Measurements from ENCODE around the gene SUFU.

Gene SUFU

DNA sequence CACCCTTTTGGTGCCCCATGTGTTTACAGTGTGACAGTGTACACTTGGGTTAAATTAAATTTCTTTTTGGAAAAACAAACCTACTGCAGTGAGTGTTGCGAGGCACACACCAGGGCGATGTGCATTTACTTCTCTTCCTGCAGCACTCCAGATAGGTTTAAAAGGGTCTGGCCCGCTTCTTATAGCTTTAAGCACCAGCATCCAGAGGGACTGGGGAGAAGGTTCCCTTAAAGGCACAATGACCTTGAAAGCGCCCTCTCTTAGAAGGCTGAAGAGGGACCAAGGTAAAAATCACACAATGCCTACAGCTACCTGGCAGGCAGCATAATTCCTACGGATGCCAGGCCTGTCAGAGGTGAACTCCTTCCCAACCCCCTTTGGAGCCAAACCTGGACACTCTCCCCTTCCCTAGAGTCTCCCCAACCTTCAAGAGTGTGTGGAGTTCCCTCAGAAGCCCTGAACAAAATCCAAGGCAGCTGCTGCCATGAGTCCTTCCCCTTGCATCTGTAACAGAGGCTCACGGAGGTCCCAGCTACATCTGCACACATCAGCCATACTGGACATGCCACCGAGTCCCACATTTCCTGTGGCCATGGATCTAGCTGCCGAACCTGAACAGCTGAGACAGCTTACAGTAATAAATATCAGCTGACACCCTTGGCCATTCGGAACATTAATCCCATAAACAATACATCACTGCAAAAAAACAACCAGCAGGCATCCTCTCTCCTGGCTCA, 173.7 kb downstream of the SUFU start:
- no peak for TF ChIP-seq YY1 (IDR thresholded peaks at IDR 0.05; ENCODE audit: insufficient read depth, insufficient read length)
- no peak for TF ChIP-seq SUZ12 (IDR thresholded peaks at IDR 0.05; ENCODE audit: extremely low read depth, insufficient read depth, insufficient read length)
- no peak for TF ChIP-seq ZNF274 (IDR thresholded peaks at IDR 0.05; ENCODE audit: low read depth, low read length)
- H3K36me3 ChIP-seq (ENCODE audit: insufficient read depth, insufficient read length, low read length), result peaks cover 12% of the 10 kb centered on the region
- no peaks in the 10 kb centered on the region for H3K9me3 ChIP-seq (ENCODE audit: insufficient read depth, low read length)
- H3K4me3 ChIP-seq (ENCODE audit: insufficient read length, low read depth), result no peak overlapping the region
- no peak for DNase-seq (ENCODE audit: low read depth, low spot score)
- H3K27me3 ChIP-seq (ENCODE audit: insufficient read depth, insufficient read length), result no peaks in the 10 kb centered on the region
- no peak overlapping the region for H3K9ac ChIP-seq (ENCODE audit: insufficient read length, low read depth)
- peaks cover 29% of the 10 kb centered on the region for H3K4me1 ChIP-seq (ENCODE audit: insufficient read depth, insufficient read length)

DNA sequence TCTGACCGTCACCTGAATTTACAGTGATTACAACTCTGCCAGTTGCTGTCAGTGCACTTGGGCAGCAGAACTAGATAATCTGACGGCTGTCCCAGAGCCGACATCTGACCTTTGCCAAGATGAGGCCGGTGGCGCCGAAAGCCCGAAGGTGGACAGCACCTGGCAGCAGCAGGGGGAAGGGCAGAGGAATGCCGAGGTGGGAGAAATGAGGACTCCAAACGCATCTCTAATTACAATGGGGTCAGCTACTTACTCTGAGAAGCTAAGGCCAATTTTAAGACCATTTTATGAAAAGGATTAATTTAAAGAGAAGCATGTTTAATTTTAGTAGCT, 174.3 kb downstream of the SUFU start:
- Histone ChIP-seq H3K4me1 (ENCODE audit: insufficient read depth, insufficient read length) (peaks cover 29% of the 10 kb centered on the region), H3K4me3 (ENCODE audit: insufficient read length, low read depth) (no peak overlapping the region), H3K9me3 (ENCODE audit: insufficient read depth, low read length) (no peaks in the 10 kb centered on the region), H3K9ac (ENCODE audit: insufficient read length, low read depth) (no peak overlapping the region), H3K27me3 (ENCODE audit: insufficient read depth, insufficient read length) (no peaks in the 10 kb centered on the region), H3K36me3 (ENCODE audit: insufficient read depth, insufficient read length, low read length) (peaks cover 12% of the 10 kb centered on the region)
- no peak for DNase-seq (ENCODE audit: low read depth, low spot score)
- TF ChIP-seq ZNF274 (IDR thresholded peaks at IDR 0.05; ENCODE audit: low read depth, low read length) (no peak), SUZ12 (IDR thresholded peaks at IDR 0.05; ENCODE audit: extremely low read depth, insufficient read depth, insufficient read length) (no peak), YY1 (IDR thresholded peaks at IDR 0.05; ENCODE audit: insufficient read depth, insufficient read length) (no peak)

DNA sequence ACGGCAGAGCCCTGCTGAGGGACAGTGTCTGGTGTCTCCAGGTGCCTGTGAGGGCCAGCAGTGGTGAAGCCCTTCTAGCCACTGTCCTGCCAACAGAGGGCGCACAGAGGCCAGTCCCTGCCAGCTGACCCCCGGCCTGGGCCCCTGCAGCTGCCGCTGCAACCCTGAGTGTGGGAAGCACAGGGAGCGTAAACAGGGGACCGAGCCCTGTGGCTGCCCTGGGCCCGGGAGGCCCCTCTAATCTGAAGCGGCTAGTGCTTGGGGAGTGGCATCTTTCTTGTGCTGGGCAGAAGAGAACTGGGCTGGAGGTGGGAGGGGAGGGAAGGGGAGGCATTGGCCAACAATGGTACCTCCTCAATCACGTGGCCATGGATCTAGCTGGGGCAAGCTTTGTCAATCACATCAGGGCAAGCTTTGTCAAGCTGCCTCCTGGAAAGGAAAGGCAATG, 175.1 kb downstream of the SUFU start:
- DNase-seq (ENCODE audit: low read depth, low spot score), result peak; percentile 50
- H3K4me1 ChIP-seq (ENCODE audit: insufficient read depth, insufficient read length), result peaks cover 28% of the 10 kb centered on the region
- no peaks in the 10 kb centered on the region for H3K9me3 ChIP-seq (ENCODE audit: insufficient read depth, low read length)
- no peaks in the 10 kb centered on the region for H3K27me3 ChIP-seq (ENCODE audit: insufficient read depth, insufficient read length)
- H3K4me3 ChIP-seq (ENCODE audit: insufficient read length, low read depth), result no peak overlapping the region
- TF ChIP-seq YY1 (IDR thresholded peaks at IDR 0.05; ENCODE audit: insufficient read depth, insufficient read length) (no peak), SUZ12 (IDR thresholded peaks at IDR 0.05; ENCODE audit: extremely low read depth, insufficient read depth, insufficient read length) (no peak), ZNF274 (IDR thresholded peaks at IDR 0.05; ENCODE audit: low read depth, low read length) (no peak)
- H3K36me3 ChIP-seq (ENCODE audit: insufficient read depth, insufficient read length, low read length), result peaks cover 12% of the 10 kb centered on the region
- H3K9ac ChIP-seq (ENCODE audit: insufficient read length, low read depth), result peak overlapping the region; percentile 10

DNA sequence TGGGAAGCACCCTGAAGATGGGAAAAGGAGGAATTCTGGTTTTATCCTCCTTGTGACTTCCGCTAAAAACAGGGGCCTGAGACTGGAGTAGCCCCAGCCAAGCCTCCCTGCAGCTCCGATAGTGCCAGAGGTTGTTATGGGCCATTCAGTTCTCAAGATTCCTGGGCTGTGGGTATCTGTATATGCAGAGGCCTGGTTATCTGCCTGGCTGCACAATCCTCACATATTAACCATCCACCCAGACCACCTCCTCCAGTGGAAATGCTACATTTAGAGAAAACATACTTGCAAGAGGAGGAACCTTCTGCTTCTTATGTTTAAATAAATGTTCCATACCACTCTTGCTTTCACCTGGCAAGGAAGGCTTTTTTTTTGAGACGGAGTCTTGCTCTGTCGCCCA, 175.8 kb downstream of the SUFU start:
- Histone ChIP-seq H3K9ac (ENCODE audit: insufficient read length, low read depth) (peak overlapping the region; percentile 17), H3K27me3 (ENCODE audit: insufficient read depth, insufficient read length) (no peaks in the 10 kb centered on the region), H3K9me3 (ENCODE audit: insufficient read depth, low read length) (no peaks in the 10 kb centered on the region), H3K36me3 (ENCODE audit: insufficient read depth, insufficient read length, low read length) (peaks cover 12% of the 10 kb centered on the region), H3K4me1 (ENCODE audit: insufficient read depth, insufficient read length) (peaks cover 23% of the 10 kb centered on the region), H3K4me3 (ENCODE audit: insufficient read length, low read depth) (no peak overlapping the region)
- DNase-seq (ENCODE audit: low read depth, low spot score), result no peak
- TF ChIP-seq YY1 (IDR thresholded peaks at IDR 0.05; ENCODE audit: insufficient read depth, insufficient read length) (no peak), SUZ12 (IDR thresholded peaks at IDR 0.05; ENCODE audit: extremely low read depth, insufficient read depth, insufficient read length) (no peak), ZNF274 (IDR thresholded peaks at IDR 0.05; ENCODE audit: low read depth, low read length) (no peak)

DNA sequence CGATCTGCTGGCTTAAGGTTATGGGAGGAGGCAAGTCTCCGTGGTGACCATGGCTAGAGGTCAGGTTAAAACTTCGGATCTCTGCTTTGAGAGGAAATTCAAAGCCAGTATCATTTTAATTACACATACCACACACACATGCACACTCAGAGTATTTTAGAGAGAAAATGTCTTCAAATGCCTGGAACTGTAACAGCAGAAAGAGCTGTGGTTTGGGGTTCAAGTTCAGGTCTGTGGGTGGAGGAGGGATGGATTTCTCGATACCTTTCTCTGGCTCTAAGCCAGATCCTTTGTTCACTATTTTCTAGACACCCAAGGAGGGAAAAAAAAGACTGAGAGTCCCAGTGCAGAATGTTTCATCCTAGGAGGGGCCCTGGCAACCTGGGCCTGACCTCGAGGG, 177.9 kb downstream of the SUFU start:
- H3K27me3 ChIP-seq (ENCODE audit: insufficient read depth, insufficient read length), result no peaks in the 10 kb centered on the region
- H3K9ac ChIP-seq (ENCODE audit: insufficient read length, low read depth), result no peak overlapping the region
- H3K4me3 ChIP-seq (ENCODE audit: insufficient read length, low read depth), result no peak overlapping the region
- no peak for TF ChIP-seq YY1 (IDR thresholded peaks at IDR 0.05; ENCODE audit: insufficient read depth, insufficient read length)
- TF ChIP-seq SUZ12 (IDR thresholded peaks at IDR 0.05; ENCODE audit: extremely low read depth, insufficient read depth, insufficient read length), result no peak
- no peaks in the 10 kb centered on the region for H3K9me3 ChIP-seq (ENCODE audit: insufficient read depth, low read length)
- H3K4me1 ChIP-seq (ENCODE audit: insufficient read depth, insufficient read length), result peaks cover 16% of the 10 kb centered on the region
- peaks cover 20% of the 10 kb centered on the region for H3K36me3 ChIP-seq (ENCODE audit: insufficient read depth, insufficient read length, low read length)
- no peak for DNase-seq (ENCODE audit: low read depth, low spot score)

DNA sequence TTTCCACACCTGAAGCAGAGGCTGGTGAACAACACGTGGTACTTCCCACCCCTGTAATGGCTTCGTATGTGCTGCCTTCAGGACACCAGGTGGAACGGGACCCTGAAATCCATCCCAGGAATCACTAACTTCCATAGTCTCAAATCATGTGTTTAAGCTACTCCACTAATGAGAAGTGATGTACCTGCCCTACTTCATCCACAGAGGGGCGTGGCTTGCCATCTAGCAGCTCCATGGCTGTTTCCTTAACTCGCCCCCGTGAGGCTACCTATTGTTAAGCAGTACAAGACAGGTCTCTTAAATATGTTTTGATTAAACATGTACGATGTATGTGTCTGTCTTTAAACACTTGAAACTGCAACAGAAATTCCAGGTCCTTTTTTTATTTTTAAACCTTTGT, 178.6 kb downstream of the SUFU start:
- TF ChIP-seq SUZ12 (IDR thresholded peaks at IDR 0.05; ENCODE audit: extremely low read depth, insufficient read depth, insufficient read length) (no peak), YY1 (IDR thresholded peaks at IDR 0.05; ENCODE audit: insufficient read depth, insufficient read length) (no peak), ZNF274 (IDR thresholded peaks at IDR 0.05; ENCODE audit: low read depth, low read length) (no peak)
- peaks cover 13% of the 10 kb centered on the region for H3K4me1 ChIP-seq (ENCODE audit: insufficient read depth, insufficient read length)

DNA sequence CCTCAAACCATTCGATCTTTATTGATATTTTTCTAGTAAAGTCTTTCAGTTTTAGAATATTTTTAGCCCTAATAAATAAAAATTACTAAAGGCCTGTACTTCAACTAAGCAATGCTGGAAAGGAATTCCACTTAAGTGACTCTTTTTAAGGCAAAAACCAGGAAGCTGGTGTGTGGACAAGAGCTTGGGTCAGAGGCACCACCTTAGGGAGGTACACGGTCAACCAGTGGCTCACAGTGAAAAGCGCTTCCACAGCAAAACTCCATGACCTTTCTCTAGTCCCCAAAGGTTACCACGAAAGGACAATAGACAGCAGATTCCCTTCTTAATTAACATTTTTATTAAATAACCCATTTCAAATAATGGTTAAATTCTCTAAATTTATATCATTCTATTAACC, 179.2 kb downstream of the SUFU start:
- H3K27me3 ChIP-seq (ENCODE audit: insufficient read depth, insufficient read length), result no peaks in the 10 kb centered on the region
- peaks cover 22% of the 10 kb centered on the region for H3K36me3 ChIP-seq (ENCODE audit: insufficient read depth, insufficient read length, low read length)
- TF ChIP-seq YY1 (IDR thresholded peaks at IDR 0.05; ENCODE audit: insufficient read depth, insufficient read length) (no peak), SUZ12 (IDR thresholded peaks at IDR 0.05; ENCODE audit: extremely low read depth, insufficient read depth, insufficient read length) (no peak), ZNF274 (IDR thresholded peaks at IDR 0.05; ENCODE audit: low read depth, low read length) (no peak)
- H3K4me3 ChIP-seq (ENCODE audit: insufficient read length, low read depth), result no peak overlapping the region
- no peak for DNase-seq (ENCODE audit: low read depth, low spot score)
- H3K4me1 ChIP-seq (ENCODE audit: insufficient read depth, insufficient read length), result peaks cover 10% of the 10 kb centered on the region
- no peak overlapping the region for H3K9ac ChIP-seq (ENCODE audit: insufficient read length, low read depth)
- no peaks in the 10 kb centered on the region for H3K9me3 ChIP-seq (ENCODE audit: insufficient read depth, low read length)

More for the DNA sequence above, 178.6 kb downstream of the SUFU start:
- no peak for DNase-seq (ENCODE audit: low read depth, low spot score)
- no peaks in the 10 kb centered on the region for H3K9me3 ChIP-seq (ENCODE audit: insufficient read depth, low read length)
- no peaks in the 10 kb centered on the region for H3K27me3 ChIP-seq (ENCODE audit: insufficient read depth, insufficient read length)
- H3K4me3 ChIP-seq (ENCODE audit: insufficient read length, low read depth), result no peak overlapping the region
- peaks cover 20% of the 10 kb centered on the region for H3K36me3 ChIP-seq (ENCODE audit: insufficient read depth, insufficient read length, low read length)
- H3K9ac ChIP-seq (ENCODE audit: insufficient read length, low read depth), result no peak overlapping the region
